Fibroblast of the aortic adventitia (primary cell): ENCODE data around the gene HIP1. TPM values are rescaled to one million over a fixed set of nuclear protein-coding genes. Genes with fewer than 3 reads are reported as not detected.
"Not testable (repeated sequence)": the region's sequence is repeated elsewhere in the genome, so short reads cannot be mapped to it uniquely, and the experiment has no call there.

Source experiments
- DNase-seq: peaks from one replicate; pipeline ENCODE4 v3.0.0-alpha.2; 2010; ENCODE audit warnings: low read depth
- H3K4me3 ChIP-seq: 2 replicates; pipeline ENCODE4 v1.5.1; 2011; ENCODE audit warnings: low read depth, mild to moderate bottlenecking, control low read depth, low read length, moderate library complexity
- total RNA-seq: library from RNA; depleted of rRNA; stranded (reverse); fragments of >200 nt; gene quantifications from 2 replicates; pipeline ENCODE4 v1.2.3, GENCODE V29; 2012; ENCODE audit warnings: low replicate concordance
- TF ChIP-seq, protein P1 (sequence below): IDR thresholded peaks from 2 replicates; pipeline ENCODE4 v1.5.1; 2011; ENCODE audit warnings: mild to moderate bottlenecking, low read length, control low read depth, inconsistent platforms; ENCODE audit not compliant: insufficient read depth

The HIP1 gene
- 9.3 and 10.5 TPM in 2 replicates for total RNA-seq

DNA sequence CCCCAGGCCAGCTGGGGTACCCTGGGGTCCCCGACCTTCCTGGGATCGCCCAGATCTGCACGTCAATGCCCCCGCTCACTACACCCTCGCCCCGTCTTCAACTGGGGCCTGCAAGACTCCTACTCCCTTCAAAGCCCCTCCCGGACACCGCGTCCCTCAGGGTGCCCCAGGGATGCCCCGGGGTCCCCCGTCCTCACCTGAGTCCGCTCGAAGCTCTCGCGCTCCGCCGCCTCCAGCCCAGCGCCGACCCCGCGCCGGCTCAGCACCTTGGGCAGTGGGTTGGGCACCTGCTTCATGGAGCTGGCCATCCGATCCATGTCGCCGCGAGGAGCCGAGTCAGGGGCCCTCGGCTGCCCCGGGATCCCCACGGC, at the start of gene HIP1:
Gene HIP1 (minus strand): TSS at position 338 of the 371 bp plus-strand sequence. CDS start 21 bp downstream, at position 317.
- TF ChIP-seq, protein P1, sequence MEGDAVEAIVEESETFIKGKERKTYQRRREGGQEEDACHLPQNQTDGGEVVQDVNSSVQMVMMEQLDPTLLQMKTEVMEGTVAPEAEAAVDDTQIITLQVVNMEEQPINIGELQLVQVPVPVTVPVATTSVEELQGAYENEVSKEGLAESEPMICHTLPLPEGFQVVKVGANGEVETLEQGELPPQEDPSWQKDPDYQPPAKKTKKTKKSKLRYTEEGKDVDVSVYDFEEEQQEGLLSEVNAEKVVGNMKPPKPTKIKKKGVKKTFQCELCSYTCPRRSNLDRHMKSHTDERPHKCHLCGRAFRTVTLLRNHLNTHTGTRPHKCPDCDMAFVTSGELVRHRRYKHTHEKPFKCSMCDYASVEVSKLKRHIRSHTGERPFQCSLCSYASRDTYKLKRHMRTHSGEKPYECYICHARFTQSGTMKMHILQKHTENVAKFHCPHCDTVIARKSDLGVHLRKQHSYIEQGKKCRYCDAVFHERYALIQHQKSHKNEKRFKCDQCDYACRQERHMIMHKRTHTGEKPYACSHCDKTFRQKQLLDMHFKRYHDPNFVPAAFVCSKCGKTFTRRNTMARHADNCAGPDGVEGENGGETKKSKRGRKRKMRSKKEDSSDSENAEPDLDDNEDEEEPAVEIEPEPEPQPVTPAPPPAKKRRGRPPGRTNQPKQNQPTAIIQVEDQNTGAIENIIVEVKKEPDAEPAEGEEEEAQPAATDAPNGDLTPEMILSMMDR = no peak
- no peak for DNase-seq
- peak within 1 kb of the TSS; percentile 91 for H3K4me3 ChIP-seq

DNA sequence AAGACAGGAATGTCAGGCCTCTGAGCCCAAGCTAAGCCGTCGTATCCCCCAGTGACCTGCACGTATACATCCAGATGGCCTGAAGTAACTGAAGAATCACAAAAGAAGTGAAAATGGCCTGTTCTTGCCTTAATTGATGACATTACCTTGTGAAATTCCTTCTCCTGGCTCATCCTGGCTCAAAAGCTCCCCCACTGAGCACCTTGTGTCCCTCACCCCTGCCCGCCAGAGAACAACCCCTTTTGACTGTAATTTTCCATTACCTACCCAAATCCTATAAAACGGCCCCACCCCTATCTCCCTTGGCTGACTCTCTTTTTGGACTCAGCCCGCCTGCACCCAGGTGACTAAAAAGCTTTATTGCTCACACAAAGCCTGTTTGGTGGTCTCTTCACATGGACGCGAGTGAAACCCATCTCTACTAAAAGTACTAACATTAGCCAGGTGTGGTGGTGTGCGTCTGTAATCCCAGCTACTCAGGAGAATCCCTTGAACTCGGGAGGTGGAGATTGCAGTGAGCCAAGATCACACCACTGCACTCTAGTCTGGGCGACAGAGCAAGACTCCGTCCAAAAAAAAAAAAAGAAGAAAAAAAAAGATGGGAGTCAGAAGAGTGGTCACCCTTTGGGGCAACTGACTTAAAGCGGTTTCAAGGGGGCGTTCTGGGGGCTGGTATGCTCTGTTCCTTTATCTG, 49.6 kb upstream of the HIP1 start:
- H3K4me3 ChIP-seq, DNase-seq: not testable (repeated sequence)

DNA sequence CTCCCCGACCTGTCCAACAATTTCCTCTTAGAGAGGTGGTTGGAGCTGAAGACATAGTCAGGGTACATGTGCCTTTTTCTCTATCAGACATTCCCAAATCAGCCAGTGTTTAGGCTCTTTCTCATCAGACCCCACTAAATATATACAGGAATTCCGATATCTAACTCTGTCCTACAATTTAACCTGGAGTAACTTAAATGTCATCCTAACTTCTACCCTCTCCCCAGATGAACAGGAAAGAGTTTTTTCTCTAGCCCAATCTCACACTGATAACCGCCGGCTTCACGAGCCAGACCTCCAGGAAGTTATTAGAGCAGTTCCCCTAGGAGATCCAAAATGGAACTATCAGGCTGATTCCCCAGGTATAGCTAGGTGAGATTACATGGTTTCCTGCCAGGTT, 44.3 kb upstream of the HIP1 start:
- not testable (repeated sequence) for H3K4me3 ChIP-seq, DNase-seq

- not testable (repeated sequence) for H3K4me3 ChIP-seq, DNase-seq
These were observed 42.0 kb upstream of the HIP1 start for GRCh38 chr7:75780647-75781273.

GRCh38 chr7:75779516-75779915, 40.8 kb upstream of the HIP1 start:
- not testable (repeated sequence) for H3K4me3 ChIP-seq, DNase-seq

- H3K4me3 ChIP-seq, DNase-seq: not testable (repeated sequence)
These were observed 40.3 kb upstream of the HIP1 start for GRCh38 chr7:75779035-75779434.

- DNase-seq = peak; percentile 74
- TF ChIP-seq, protein P1 = no peak
- H3K4me3 ChIP-seq = no peak overlapping the region
These were observed 37.7 kb upstream of the HIP1 start for GRCh38 chr7:75776295-75776971.

DNA sequence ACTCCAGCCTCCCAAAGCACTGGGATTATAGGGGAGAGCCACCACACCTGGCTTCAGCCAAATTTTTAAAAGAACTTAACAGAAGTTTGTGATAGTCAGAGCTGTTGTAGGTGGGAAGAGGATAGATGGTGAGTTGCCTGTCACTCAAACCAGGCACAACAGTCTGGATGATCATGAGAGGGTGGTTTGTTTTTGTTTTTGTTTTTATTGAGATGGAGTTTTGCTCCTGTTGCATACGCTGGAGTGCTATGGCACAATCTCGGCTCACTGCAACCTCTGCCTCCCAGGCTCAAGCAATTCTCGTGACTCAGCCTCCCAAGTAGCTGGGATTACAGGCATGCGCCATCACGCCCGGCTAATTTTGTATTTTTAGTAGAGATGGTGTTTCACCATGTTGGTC, 35.2 kb upstream of the HIP1 start:
- not testable (repeated sequence) for H3K4me3 ChIP-seq, DNase-seq

- DNase-seq = peak; percentile 94
- H3K4me3 ChIP-seq = no peak within 1 kb of the TSS
- TF ChIP-seq, protein P1 = no peak
These were observed 33.6 kb upstream of the HIP1 start, which contains the start of gene CCL26 for GRCh38 chr7:75772081-75773077. CCL26 (minus strand) TSS chr7:75772211; CDS start chr7:75772176, 35 bp downstream.
